ENCODE measurements around the gene CHCHD3.

- TF ChIP-seq CTCF (conservative IDR thresholded peaks at IDR 0.05 in 1 of 2, IDR thresholded peaks at IDR 0.05 in 1 of 2; ENCODE audit: extremely low read depth in 1 of 2, insufficient read depth in 1 of 2, low read depth in 1 of 2, low read length in 2 of 2) (no peak), EZH2 (IDR thresholded peaks at IDR 0.05; ENCODE audit: borderline replicate concordance, low read length) (no peak)
Measured at GRCh38 chr7:132797152-132797551, 284.7 kb downstream of the CHCHD3 start.
